Smooth muscle cell of the brain vasculature (primary cell): ENCODE results near the gene MYO1F.
"Not testable (repeated sequence)": the region's sequence is repeated elsewhere in the genome, so short reads cannot be mapped to it uniquely, and the experiment has no call there.

ENCODE experiments used
- DNase-seq: peaks from one replicate; pipeline ENCODE4 v3.0.0-alpha.2; 2012; ENCODE audit warnings: low read depth, low spot score

The MYO1F gene

DNA sequence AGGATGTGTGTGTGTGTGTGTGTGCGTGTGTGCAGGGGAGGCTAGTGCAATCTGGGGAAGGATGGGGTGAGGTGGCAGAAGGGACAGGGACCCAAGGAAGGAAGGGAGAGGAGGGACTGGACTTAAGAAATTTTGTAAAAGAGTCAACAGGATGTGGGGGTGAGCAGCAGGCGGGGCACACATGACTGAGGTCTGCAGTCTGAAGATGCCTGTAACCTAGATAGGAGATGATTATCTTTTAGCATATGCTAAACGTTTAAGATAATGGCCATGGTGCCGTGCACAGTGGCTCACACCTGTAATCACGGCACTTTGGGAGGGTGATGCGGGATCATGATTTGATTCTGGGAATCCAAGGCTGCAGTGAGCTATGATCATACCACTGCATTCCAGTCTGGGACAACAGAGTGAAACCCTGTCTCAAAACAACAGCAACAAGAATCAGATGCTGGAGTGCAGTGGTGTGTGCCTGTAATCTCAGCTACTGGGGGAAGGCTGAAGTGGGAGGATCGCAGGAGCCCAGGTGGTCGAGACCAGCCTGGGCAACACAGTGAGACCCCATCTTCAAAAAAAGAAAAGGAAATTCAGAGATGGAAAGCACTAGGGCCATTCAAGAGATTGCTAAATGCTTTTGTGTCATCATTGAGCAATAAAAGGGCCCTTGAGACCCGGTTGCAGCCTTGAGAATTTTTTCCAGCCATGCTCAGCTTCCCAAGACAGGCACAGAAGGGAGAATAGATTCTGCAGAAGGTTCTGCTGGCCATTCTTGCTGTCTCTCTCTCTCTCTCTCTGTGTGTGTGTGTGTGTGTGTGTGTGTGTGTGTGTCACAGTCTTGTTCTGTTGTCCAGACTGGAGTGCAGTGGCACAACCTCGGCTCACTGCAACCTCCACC, 59.4 kb downstream of the MYO1F start:
- DNase-seq: no peak

DNA sequence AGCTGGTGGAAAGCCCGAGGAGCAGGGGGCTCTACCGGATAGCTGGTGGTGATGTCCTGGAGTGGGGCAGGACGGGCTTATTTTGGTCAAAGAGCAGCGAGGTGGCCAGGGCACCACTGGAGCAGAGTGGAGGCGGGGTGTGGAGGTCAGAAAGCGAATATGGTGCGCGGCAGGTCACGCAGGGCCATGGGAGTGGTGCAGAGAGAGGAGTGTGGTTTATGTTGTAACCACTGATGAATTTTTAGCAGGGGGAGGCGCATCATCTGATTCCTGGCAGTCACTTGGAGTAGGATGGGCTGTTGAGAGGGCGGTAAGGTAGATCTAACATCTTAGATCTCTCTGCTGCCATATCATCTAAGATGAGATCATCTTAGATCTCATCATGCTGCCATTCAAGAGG, 61.9 kb downstream of the MYO1F start:
- no peak for DNase-seq

DNA sequence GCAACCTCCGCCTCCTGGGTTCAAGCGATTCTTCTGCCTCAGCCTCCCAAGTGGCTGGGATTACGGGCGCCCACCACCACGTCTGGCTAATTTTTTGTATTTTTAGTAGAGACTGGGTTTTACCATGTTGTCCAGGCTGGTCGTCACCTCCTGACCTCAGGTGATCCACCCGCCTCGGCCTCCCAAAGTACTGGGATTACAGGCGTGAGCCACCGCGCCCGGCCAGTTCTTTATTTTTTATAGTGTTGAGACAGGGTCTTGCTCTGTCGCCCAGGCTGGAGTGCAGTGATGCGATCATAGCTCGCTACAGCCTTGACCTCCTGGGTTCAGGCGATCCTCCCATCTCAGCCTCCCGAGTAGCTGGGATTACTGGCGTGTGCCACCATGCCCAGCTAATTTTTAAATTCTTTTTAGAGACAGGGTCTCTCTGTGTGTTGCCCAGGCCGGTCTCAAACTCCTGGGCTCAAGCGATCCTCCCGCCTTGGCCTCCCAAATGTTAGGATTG, 62.7 kb downstream of the MYO1F start:
- not testable (repeated sequence) for DNase-seq

DNA sequence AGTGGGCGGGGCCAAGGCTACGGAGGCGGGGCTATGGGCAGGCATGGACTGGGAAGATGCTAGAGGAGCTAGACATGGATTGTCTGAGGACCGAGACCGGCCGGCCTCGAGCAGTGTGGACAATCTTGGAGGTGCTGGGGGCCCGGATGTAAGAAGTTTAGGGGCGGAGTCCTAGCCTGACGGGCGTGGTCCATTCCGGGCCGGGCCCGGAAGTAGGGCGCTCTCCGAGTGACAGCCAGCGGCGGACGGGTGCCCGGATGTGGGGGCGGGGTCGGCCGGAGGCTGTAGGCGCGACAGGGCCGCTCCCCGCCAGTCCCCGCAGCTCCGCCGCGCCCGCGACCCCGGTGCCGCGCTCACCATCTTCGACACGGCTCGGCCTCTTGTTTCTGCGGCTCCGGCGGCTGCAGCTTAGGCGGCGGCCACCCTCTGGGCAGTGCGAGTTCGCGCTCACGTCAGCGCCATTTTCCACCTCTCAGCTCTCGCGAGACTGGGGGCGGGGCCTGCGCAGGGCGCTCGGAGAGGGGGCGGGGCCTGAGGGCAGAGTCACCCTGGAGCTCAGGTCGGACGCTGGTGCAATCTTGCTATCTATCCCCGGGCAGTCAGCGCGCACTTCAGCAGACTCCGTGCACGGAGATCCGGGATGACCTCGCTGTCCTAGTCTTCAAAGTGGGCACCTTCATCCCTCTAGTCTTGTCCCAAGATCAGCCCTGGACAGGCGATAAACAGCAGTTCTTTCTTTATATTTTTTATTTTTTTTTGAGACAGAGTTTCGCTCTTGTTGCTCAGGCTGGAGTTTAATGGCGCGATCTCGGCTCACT, 63.3 kb downstream of the MYO1F start, which contains the start of gene ZNF414:
ZNF414 (minus strand) TSS at position 481 of the 818 bp plus-strand sequence; CDS start at position 360, 121 bp downstream.
- peak; percentile 92 for DNase-seq

DNA sequence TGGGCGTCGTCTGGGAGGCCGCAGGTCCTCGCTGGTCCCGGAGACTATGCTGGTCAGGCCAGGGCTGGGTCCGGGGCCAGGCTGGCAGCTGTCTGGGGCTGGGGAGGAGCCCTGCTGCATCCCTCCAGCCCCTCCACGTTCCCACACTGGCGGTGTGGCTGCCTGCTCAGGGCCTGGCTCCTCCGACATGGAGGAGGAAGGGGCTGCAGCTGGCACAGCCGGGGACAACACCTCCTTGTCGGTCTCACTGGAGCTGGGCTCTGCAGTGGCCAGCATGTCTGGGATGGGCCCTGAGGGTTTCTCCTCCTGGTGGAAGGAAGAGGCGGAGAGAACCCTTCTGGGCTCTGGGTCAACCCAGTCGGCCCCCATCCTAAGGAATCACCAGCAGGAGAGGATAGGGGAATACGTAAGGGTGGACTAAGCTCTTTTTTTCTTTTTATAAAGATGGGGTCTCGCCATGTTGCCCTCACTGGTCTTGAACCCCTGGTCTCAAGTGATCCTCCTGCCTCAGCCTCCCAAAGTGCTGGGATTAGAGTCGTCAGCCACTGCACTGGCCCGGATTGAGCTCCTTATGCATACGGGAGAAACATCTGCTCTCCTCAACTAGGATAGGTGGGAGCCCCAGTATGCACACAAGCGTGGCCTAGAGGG, 64.1 kb downstream of the MYO1F start:
- DNase-seq: no peak

DNA sequence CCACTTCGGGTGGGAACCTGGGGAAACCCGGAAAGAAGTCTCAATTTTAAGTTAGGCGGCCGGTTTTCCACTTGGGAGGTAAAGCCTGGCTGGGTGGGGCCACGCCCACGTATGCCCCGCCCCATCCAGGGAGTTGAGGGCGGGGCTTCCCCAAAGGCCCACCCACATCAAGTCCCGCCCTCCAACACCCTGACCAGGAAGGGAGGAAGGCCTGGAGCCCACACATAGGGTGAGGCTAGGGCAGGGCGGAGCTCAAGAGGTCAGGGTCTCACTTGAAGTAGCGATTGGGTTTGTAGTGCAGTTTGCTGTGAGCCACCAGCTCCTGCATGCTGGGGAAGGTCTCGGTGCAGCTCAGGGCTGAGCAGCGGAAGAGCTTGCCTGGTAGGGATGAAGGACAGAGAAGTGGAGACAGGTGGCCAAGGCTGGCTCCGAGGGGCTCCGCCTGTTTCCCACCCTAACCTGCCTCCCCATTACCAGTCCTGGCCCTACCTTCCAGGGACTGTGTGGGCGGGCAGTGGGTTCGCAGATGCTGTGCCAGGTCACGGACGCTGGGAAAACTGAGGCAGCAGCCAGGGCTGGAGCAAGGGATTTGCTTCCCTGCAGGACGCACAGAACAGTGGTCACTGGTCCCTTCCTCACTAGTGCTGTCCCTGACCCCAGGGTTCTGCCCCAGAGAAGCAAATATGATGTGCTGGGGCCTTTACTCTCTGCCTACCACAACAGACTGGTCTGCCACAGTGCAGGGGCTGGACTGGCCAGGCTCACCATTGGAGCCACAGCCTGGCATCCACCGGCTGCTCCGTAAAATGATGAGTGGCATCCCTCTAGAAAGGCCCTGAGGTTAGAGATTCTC, 64.9 kb downstream of the MYO1F start:
- DNase-seq: no peak

DNA sequence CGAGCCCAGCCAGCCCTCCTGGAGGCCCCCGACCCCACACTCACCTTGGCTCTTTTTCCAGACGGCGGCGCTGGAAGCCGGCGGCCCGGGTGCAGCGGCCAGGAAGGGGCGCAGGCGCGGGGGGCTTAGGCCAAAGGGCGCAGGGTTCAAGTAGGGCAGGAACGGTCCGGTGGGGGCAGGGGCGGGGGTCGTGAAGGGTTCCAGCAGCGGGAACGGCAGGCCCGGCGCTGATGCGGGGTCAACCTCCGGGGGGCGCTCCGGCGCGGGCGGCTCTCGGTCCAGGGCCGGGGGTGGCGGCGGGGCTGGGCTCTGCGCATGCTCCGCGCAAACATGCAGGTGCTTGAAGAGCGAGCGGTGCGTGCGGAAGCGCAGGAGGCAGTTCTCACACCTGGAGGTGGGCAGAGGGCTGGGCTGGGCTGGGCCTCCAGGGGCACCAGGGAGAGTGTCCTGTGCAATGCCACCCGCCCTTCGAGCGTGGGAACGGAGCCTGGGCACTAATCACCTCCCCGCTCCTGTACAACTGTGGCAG, 65.6 kb downstream of the MYO1F start:
- DNase-seq: no peak

DNA sequence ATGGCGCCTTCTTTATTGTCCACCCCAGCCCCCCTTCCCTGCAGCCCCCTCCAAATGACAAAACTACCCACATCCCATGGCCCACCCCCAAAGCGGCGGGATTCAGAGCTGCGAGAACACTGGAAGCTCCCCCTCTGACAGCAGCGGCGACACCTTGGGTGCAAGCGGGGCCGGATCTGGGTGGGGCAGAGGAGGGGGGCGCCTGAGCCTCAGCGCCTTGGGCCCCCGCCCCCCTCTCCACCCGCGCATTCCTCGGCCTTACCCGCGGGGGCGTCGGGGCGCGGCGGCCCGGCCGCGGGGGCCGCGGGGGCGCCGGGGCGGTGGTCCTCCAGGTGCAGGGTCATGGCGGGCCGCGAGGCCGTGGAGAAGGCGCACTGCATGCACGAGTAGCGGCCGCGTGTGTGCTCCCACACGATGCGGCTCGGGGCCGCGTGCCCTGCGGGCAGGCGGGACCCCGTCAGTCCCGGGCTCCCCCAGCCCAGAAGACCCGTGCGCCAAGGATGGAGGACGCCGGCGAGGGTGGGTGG, 66.6 kb downstream of the MYO1F start:
- DNase-seq: no peak

DNA sequence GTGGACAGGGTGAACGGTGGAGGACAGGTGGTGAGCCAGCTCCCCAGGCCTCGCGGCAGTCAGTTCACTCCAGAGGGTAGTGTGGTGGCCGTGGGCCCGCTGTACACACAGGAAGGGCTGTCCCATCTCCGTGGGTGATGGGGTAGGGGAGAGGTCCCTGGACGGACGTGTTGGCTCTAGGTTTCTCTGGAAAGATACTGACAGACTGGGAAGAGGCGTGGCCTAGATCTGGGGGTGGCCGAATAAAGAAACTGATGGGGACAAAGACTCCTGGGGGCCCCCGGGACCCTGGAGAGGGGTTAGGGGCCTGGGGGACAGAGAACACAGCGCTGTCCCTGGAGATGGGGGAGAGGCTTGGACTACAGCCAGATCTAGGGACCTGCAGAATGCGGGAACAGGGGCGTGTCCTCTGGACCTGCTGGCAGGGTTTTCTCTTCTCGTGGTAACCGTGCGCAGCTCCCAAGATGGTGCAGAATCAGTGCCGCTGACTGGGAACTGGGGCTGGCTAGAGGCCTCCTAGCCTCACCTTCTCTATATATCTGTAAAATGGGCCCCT, 70.8 kb downstream of the MYO1F start:
- DNase-seq: no peak

DNA sequence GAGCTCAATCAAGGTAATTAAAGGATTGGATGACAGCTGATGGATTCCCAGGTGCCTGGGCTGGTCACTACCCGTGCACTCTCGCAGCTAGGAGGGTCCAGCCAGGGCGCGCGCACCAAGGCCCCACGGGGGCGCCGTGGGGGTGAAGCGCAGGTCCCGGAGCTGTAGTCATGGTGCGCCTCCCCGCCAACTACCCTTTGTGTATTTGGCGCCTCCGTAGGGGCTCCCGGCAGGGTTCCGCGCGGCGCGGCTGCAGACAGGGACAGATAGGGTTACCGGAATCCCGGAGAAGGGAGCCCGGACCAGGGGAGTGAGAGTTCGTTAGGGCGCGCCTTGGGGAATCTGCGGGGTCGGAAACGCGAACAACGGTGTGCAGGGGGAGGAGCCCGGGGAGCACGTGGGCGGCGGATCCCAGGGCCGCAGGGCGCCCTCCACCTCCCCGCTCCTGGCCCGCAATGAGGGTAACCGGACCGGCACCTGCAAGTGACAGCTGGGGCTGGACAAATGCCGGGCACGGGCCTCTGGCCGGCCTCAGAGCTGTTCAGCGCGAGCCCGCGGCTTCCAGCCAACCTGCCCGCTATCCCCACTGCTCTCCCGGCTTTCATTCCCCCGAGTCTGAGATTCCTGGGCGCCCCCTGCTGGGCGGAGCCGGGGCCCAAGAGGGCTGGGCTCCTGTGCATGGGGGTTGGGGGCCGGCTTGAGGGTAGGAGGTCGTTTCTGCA, 71.4 kb downstream of the MYO1F start:
- DNase-seq: no peak

DNA sequence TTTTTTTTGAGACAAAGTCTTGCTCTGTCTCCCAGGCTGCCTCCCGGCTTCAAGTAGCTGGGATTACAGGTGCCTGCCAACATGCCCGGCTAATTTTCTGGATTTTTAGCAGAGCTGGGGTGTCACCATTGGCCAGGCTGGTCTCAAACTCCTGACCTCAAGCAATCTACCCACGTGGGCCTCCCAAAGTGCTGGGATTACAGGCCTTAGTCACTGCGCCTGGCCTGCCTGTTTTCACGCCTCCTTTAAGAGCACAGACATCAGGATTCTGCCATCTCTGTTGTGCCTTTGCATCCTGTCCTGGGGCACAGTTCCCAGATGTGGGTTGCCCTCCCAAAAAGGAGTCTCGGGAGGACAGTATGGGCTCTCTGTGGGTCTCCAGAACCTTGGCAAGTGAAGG, 72.3 kb downstream of the MYO1F start:
- no peak for DNase-seq

DNA sequence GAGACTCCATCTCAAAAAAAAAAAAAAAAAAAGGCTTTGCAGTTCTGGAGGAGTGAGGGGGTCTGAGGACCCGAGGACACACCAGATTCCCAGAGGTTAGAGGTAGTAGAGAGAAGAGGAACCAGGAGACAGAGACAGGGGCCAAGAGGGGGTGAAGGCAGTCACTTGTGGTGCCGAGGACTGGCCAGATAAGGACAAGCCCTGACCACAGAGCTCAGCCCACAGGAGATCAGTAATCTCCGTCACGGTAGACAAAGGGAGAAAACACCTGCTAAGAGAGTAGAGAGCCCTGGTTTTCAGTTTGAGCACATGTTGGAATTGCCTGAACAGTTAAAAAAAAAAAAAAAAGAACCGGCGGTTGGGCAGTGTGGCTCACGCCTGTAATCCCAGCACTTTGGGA, 73.1 kb downstream of the MYO1F start:
- DNase-seq: no peak

DNA sequence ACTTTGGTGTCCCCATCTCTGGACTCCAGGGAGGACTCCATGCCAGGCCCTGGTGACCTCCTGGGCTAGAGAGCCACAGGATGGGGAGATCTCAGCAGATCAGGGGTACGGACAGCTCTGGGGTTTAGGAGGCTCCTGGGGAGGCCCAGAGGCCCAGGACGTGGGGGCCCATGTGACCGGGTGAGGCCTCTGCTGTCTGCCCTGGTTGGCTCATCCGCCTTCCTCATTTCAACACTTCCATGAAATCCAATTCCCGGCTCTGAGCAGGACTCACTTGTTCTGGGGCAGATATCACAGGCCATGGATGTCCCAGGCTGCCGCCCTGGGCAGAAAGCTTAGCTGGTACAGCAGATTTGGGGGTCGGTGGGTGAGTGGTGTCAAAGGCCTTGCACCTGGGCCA, 73.7 kb downstream of the MYO1F start:
- no peak for DNase-seq

DNA sequence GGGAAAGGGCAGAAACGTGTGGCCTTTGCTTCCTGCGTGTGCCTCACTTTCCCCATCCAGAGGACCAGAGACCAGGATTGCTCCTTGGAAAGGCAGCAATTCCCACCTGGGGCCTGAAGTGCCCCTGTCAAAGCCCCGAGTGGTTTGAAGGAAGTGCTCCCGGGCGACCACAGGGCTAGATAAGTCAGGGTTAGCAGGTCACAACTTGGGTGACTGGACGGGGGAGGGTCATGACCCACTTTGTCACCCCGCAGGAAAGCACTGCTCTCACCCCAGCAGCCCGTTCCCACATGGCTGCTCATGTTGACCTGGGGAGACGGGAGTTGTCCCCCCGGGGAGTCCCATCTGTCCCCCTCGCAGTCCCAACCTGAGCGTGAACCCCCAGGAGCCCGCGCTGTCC, 75.3 kb downstream of the MYO1F start:
- no peak for DNase-seq

DNA sequence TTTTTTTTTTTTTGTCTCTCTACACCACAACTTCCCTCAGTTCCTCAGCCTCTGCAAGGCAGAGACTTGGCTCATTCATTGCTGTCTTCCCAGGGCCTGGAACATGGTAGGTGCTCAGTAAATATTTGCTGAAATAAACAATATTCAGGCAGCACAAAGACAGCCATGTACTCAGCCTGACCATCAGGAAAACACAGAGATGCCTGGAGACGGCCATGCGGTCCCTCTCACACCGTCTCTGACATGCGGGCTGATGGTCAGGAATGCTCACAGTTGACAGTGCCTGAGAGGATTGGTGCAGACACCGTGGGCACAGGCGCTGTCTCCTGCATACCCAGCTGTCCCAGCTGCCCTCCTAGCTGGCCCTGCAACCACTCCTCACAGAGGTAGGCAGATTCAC, 75.7 kb downstream of the MYO1F start:
- DNase-seq: no peak

DNA sequence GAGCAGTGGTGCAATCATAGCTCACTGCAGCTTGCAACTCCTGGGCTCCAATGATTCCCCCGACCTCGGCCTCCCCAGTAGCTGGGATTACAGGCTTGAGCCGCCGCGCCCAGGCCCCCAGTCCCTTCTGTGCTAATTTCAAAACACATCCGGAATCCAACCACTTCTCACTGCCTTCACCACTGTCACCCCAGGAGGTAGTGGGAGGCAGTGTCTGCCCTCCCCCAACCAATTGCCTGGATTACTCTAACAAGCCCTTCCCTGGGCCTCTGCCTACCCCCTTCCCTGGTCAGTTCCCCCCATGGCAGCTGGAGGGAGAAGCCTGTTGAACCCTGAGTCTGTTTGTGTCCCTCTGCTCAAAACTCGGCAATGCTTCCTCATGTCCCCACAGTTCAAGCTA, 77.1 kb downstream of the MYO1F start:
- no peak for DNase-seq

DNA sequence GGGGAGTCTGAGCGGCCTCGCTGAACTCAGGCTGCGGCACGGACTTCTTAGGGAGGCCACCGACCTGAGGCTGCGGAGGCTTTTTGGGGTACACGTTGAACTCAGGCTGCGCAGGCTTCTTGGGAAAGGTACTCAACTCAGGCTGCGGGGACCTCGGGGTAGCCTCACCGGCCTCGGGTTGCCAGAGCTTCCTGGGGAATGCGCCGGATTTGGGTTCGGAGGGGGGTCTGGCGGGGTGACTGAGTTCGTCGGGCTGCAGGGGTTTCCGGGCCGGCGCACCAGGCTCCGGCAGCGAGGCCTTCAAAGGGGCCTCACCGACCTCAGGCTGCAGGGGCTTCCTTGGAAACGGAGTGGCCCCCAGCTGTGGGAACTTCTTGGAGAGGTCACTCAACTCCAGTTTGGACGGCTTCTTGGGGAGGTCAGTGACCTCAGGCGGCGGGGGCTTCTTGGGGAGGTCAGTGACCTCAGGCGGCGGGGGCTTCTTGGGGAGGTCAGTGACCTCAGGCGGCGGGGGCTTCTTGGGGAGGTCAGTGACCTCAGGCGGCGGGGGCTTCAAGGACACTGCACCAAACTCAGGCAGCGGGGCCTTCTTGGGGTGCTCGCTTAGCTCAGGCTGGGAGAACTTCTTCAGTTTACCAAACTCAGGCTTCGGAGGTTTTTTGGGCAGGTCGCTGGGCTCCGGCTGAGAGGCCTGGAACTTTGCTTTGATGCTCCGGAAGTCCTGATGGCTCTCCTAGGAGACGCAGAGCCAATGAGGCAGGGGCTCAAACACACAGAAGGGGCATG, 78.0 kb downstream of the MYO1F start:
- DNase-seq: no peak

DNA sequence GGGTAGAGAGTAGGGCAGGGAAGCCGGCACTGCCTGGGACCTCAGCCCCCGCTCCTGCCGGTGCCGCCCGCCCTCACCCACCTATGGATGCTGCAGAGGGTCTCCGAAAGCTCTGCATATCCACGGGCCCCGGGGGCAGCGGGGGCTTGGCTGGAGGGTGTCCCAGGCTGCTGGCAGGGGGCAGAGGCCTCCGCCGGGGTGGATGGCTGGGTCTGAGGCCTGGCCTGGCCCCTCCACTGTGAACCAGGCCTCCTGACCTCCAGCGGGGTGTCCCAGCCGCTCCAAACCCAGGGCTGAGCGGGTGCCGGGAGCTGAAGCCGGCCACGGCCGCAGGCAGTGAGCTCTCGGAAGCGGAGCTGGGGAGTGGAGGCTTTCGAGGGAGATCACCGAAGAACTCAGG, 78.9 kb downstream of the MYO1F start:
- DNase-seq: no peak

DNA sequence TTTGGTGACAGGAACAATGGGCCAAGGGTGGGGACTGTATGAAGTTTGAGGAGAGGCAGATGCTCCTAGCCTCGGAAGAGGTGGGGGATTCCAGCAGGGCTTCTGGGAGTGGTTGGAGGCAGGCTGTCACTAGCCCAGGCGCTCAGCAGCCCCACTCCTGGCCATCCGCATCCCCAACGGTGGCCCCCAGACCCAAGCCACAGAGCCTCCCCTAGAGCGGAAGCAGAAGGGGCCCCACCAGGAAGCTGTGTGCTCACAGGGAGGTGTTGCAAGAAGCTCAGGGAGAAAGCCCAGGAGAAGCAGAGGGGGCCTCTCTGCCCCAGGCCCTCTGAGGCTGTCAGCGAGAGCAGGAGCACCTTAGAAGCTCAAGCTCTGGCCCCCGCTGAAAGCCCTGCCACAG, 83.1 kb downstream of the MYO1F start:
- DNase-seq: no peak
